ENCODE results near the gene CCDC149.

Gene CCDC149

GRCh38 chr4:24837336-24837735, 75.5 kb downstream of the CCDC149 start:
- TF ChIP-seq CTCF (IDR thresholded peaks at IDR 0.05; ENCODE audit: extremely low read depth, missing control alignments) = no peak
- DNase-seq (ENCODE audit: low spot score) = no peak

DNA sequence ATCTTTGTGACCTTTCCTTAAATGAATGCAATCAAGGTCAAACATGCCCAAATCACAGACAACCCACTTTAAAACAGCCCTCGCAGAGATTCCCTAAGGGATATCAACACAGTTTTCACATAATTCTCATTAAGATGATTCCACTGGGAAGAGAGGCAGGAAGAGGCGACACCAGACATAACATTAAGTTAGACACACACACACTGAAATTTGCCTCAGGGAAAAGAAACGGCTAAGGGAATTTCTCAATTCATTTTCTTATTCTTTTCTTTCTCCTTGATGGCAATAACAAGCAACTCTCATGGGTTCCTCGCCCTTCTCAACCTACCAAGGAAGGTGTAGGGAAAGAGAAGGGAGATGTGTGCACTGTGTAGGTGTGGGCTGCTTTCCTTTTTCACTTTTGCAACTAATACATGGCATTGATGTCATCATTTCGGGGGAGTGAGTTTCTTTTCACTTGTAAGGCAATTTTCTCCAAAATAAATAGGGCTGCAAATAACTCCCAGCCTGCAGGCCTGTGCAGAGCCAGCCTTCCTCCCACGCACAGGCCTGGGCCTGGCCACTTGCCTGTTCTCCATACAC, 76.1 kb downstream of the CCDC149 start:
- DNase-seq (ENCODE audit: low spot score) = no peak
- TF ChIP-seq CTCF (IDR thresholded peaks at IDR 0.05; ENCODE audit: extremely low read depth, missing control alignments) = no peak

DNA sequence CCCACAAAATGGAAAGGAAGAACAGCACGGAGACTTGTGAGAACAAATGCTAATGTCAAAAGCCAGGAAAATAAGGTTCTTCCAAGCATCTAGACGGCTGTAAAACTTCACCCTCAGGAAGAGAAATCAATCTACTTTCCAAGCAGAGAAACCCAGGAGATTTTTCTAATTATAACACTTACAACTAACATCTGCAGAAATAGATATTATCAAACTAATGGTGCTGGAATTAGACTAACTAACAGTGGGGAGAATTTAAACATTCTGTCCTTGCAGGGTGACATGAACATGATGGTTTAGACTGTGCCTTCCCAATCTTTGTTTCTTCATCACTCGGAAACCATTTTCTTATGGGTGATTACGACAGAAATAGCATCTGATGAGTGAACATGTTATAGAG, 77.1 kb downstream of the CCDC149 start:
- TF ChIP-seq CTCF (IDR thresholded peaks at IDR 0.05; ENCODE audit: extremely low read depth, missing control alignments) = no peak
- no peak for DNase-seq (ENCODE audit: low spot score)

- no peak for DNase-seq (ENCODE audit: low spot score)
Measured at GRCh38 chr4:24831637-24832036, 81.2 kb downstream of the CCDC149 start.

DNA sequence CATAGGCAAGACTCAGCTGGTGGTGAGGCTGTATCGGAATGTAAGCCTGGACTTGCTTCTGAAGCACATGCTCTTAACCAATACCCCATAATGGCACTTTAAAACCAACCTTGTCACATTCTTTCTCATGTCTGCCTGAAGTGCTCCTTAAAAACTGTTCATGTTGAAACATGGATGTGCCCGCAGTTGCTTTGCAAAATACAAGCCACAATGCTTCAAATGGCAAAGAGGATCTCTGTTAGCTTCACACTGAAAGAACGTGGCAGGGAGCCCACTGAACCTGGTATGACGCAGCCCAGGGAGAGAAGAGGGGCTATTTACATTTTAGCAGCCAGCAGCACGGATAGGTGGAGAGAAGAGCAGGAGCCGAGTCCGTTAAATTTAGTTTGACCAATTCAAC, 88.1 kb downstream of the CCDC149 start:
- TF ChIP-seq CTCF (IDR thresholded peaks at IDR 0.05; ENCODE audit: extremely low read depth, missing control alignments) = no peak
- no peak for DNase-seq (ENCODE audit: low spot score)

More at GRCh38 chr4:24831637-24832036, 81.2 kb downstream of the CCDC149 start:
- no peak for TF ChIP-seq CTCF (IDR thresholded peaks at IDR 0.05; ENCODE audit: extremely low read depth, missing control alignments)

GRCh38 chr4:24820541-24820940, 92.3 kb downstream of the CCDC149 start:
- TF ChIP-seq CTCF (IDR thresholded peaks at IDR 0.05; ENCODE audit: extremely low read depth, missing control alignments) = no peak
- no peak for DNase-seq (ENCODE audit: low spot score)

GRCh38 chr4:24816797-24817196, 96.0 kb downstream of the CCDC149 start:
- no peak for TF ChIP-seq CTCF (IDR thresholded peaks at IDR 0.05; ENCODE audit: extremely low read depth, missing control alignments)
- no peak for DNase-seq (ENCODE audit: low spot score)
